HepG2 (cell line): ENCODE measurements around the gene ATP6V1G2. TPM values are rescaled to one million over a fixed set of nuclear protein-coding genes. Genes with fewer than 3 reads are reported as not detected.

ENCODE experiments used
- ARID4A ChIP-seq: sonication (generic); formaldehyde crosslinking; IDR thresholded peaks from 2 replicates; pipeline ENCODE4 v1.5.0; 2020; ENCODE audit warnings: mild to moderate bottlenecking, missing genetic modification reagents, borderline replicate concordance
- CEBPB ChIP-seq: IDR thresholded peaks from 2 replicates; pipeline ENCODE4 v1.6.1; 2011; ENCODE audit warnings: low read depth, low read length, improper control_type of control experiment, borderline replicate concordance
- ETV5 ChIP-seq: IDR thresholded peaks from 2 replicates; pipeline ENCODE4 v1.6.1; 2018; ENCODE audit warnings: missing biosample characterization, missing genetic modification reagents, inconsistent platforms, borderline replicate concordance
- IRX3 ChIP-seq: sonication (generic); formaldehyde crosslinking; IDR thresholded peaks from 2 replicates; pipeline ENCODE4 v1.8.1; 2023; ENCODE audit warnings: mild to moderate bottlenecking, low read depth, missing genetic modification reagents, borderline replicate concordance
- KLF16 ChIP-seq, 2 experiments: sonication (generic) in 1 of 2; formaldehyde crosslinking in 1 of 2; IDR thresholded peaks; 2 replicates each; pipeline versions ENCODE4 v1.6.1 to v1.8.0; 2016 to 2023; ENCODE audit warnings: missing genetic modification reagents in 2 of 2, missing compliant biosample characterization in 1 of 2
- PBX3 ChIP-seq: sonication (generic); formaldehyde crosslinking; IDR thresholded peaks from 2 replicates; pipeline ENCODE4 v1.8.1; 2023; ENCODE audit warnings: missing genetic modification reagents, inconsistent platforms, borderline replicate concordance
- RFX1 ChIP-seq: fragments of 450-650 bp; IDR thresholded peaks from 2 replicates; pipeline ENCODE4 v1.6.1; 2017
- TFDP1 ChIP-seq: IDR thresholded peaks from 2 replicates; pipeline ENCODE4 v1.6.1; 2016; ENCODE audit warnings: missing compliant biosample characterization, missing genetic modification reagents, borderline replicate concordance
- TRIM24 ChIP-seq: sonication (generic); formaldehyde crosslinking; IDR thresholded peaks from 2 replicates; pipeline ENCODE4 v1.8.0; 2022; ENCODE audit warnings: mild to moderate bottlenecking, missing genetic modification reagents
- ZMAT5 ChIP-seq: sonication (generic); formaldehyde crosslinking; IDR thresholded peaks from 2 replicates; pipeline ENCODE4 v1.5.0; 2020; ENCODE audit warnings: mild to moderate bottlenecking, low read depth, missing genetic modification reagents, borderline replicate concordance
- ZNF407 ChIP-seq: sonication (generic); formaldehyde crosslinking; IDR thresholded peaks from one replicate; pipeline ENCODE4 v1.5.1; 2020; ENCODE audit warnings: mild to moderate bottlenecking, missing genetic modification reagents; ENCODE audit errors: not compliant biosample characterization
- polyA plus RNA-seq, 8 experiments: library from polyadenylated mRNA; depleted of rRNA in 3 of 8; stranded (reverse) in 7 of 8; unstranded in 1 of 8; fragments of >200 nt; fragmentation: Illumina TruSeq in 4 of 8; extraction: Trizol in 4 of 8; gene quantifications; 2 replicates each; pipeline versions ENCODE4 v1.2.1 to v1.2.3, GENCODE V29; 2011 to 2016; ENCODE audit warnings: low read depth in 4 of 8, missing spikeins in 1 of 8, mixed read lengths in 1 of 8; ENCODE audit not compliant: insufficient read depth in 1 of 8
- total RNA-seq, 5 experiments: library from RNA; depleted of rRNA; stranded (reverse); fragments of >200 nt; fragmentation: Illumina TruSeq; extraction: Trizol; gene quantifications; 2 replicates each; pipeline ENCODE4 v1.2.3, GENCODE V29; 2016; ENCODE audit warnings: low read depth in 1 of 5

Gene ATP6V1G2
- total and polyA plus RNA-seq, 2 of the 13 experiments (the other 11 are each of a cell fraction or from before 2014, with no cell fraction given): 0.27 to 0.83 TPM

- TF ChIP-seq KLF16 (CRISPR knock-in tag; IDR thresholded peaks at IDR 0.05) (no peak; a peak in 1 of 4 replicates), ARID4A (CRISPR knock-in tag) (peak; percentile 92), CEBPB (peak; percentile 17; the same call in 1 of the 2 replicates), PBX3 (peak; percentile 74; the same call in 1 of the 2 replicates), ETV5 (CRISPR knock-in tag) (peak; percentile 94), TRIM24 (CRISPR knock-in tag) (no peak), ZNF407 (CRISPR knock-in tag) (peak; percentile 94), TFDP1 (CRISPR knock-in tag) (peak; percentile 97), ZMAT5 (no peak), RFX1 (no peak), IRX3 (CRISPR knock-in tag) (no peak; the same call in 1 of the 2 replicates)
Observed at GRCh38 chr6:31541658-31542521, 4.5 kb downstream of the ATP6V1G2 start, which contains the start of gene DDX39B (continued).
